NB4 (cell line): ENCODE results near the gene ZMYND12.

Experiments
- DNase-seq: peaks from one replicate; pipeline ENCODE4 v3.0.0; 2010; ENCODE audit warnings: low read depth
- H3K4me3 ChIP-seq: one replicate; pipeline ENCODE4 v1.5.1; 2011; ENCODE audit warnings: mild to moderate bottlenecking, low read depth, low read length, moderate library complexity
- MYC ChIP-seq: IDR thresholded peaks from 2 replicates; pipeline ENCODE4 v1.6.1; 2011; ENCODE audit warnings: low read depth, low read length
- POLR2A ChIP-seq: IDR thresholded peaks from 2 replicates; pipeline ENCODE4 v1.6.1; 2011; ENCODE audit warnings: mild to moderate bottlenecking; ENCODE audit not compliant: insufficient read length; ENCODE audit errors: extremely low read depth
- TF ChIP-seq, protein P1 (sequence below): IDR thresholded peaks from one replicate; pipeline ENCODE4 v1.5.1; 2012; ENCODE audit warnings: low read depth, low read length
- TF ChIP-seq, protein P2 (sequence below): IDR thresholded peaks from 2 replicates; pipeline ENCODE4 v1.6.1; 2011; ENCODE audit warnings: low read depth, low read length

ZMYND12 gene

DNA sequence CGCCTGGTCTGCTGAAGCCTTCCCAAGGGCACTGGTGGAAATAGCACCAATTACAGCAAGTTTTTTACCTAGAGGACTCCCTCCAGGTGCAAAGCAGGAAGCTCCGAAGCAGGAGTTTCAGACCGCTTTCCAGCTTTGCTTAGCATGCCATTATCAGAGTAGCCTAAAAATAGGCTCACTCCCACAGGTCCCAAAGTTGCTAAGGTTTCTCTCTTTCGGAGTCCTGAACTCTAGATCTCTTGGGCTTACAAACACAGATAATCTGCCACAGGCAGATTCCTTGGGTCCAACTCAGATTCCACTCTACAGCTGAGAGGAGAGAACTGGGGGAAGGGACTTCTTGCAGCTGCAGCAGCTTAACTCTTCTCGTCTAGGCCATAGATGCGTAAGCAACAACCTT, 22.5 kb downstream of the ZMYND12 start:
- no peak for DNase-seq
- TF ChIP-seq POLR2A (no peak), MYC (no peak)
- TF ChIP-seq, protein P1, sequence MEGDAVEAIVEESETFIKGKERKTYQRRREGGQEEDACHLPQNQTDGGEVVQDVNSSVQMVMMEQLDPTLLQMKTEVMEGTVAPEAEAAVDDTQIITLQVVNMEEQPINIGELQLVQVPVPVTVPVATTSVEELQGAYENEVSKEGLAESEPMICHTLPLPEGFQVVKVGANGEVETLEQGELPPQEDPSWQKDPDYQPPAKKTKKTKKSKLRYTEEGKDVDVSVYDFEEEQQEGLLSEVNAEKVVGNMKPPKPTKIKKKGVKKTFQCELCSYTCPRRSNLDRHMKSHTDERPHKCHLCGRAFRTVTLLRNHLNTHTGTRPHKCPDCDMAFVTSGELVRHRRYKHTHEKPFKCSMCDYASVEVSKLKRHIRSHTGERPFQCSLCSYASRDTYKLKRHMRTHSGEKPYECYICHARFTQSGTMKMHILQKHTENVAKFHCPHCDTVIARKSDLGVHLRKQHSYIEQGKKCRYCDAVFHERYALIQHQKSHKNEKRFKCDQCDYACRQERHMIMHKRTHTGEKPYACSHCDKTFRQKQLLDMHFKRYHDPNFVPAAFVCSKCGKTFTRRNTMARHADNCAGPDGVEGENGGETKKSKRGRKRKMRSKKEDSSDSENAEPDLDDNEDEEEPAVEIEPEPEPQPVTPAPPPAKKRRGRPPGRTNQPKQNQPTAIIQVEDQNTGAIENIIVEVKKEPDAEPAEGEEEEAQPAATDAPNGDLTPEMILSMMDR: no peak
- TF ChIP-seq, protein P2, sequence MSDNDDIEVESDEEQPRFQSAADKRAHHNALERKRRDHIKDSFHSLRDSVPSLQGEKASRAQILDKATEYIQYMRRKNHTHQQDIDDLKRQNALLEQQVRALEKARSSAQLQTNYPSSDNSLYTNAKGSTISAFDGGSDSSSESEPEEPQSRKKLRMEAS: no peak
- H3K4me3 ChIP-seq: no peak overlapping the region

DNA sequence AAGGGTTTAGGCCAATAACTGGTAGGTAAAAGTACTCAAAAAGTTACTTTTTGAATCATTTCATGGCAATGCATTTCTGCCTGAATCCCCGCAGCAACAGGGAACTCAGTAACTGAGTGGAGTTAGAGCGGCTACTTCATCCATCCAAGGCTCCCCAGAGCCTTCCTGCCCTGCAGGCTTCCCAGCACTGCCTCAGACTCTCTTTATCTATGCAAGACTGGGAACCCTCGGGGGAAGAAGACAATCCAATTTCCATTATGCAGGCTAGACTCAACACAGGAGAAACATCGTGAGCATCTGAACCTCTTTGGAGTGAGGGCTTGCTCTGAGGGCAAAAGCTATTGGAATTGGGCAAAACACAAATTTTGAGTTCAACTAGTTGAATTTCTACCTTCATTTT, 23.1 kb downstream of the ZMYND12 start:
- H3K4me3 ChIP-seq: no peak overlapping the region
- DNase-seq: no peak
- TF ChIP-seq POLR2A: no peak
- no peak for TF ChIP-seq MYC
- TF ChIP-seq, protein P1: no peak
- TF ChIP-seq, protein P2: no peak

DNA sequence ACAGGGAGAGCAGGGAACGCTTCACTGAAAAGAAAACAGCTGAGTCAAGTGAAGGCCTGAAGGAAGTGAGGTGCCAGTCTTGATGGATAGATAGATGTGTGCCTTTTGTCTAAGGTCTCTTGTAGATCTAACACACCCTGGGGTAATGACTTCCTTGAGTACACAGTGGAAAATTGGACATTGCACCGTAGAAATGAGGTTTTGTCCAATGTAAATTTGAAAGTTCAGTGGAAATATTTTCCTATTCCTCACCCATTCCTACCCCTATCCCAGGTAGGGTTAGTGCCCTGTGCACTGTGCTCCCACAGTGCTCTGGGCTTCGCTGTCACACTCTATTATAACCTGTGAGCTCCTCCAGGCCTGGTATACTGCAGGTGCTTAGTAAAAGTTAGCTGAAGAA, 24.3 kb downstream of the ZMYND12 start:
- no peak overlapping the region for H3K4me3 ChIP-seq
- TF ChIP-seq MYC (no peak), POLR2A (no peak)
- TF ChIP-seq, protein P1: no peak
- TF ChIP-seq, protein P2: no peak
- DNase-seq: no peak

DNA sequence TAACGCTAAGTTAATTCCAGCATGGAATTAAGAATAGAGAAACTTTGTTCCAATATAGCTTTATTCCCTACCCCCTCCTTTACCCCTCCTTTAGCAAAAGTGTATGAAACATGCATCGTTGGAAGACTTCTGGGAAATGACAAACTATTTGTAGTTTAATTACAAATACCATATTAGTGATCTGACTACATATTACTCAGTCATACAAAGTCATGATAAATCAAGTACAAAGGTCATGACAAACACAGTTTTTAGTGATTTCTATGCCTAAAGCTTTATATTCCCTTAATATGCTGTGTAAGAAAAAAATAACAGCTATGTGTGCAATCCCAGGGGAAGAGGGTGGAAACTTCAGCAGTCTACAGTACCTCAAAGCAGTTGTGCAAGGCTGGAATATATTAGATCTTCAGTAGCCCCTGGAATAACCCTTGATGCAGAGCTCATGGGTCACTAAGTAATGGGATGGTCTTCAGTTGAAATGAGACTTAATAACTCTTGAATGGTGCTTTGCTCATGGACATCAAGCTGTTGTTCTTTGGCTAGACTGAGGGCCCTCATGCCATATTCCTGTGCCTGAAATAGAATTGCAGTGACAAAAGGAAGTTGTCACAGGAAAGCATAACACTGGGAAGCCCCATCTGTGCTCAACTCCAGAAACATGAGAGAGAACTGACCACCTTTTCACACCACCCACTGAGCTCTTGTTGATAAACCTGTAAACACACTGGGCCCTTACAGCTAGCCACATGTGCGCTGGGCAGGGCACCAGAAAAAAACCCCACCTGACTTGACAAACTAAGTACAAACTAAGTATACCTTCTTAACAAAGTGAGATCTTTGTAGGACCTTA, 25.3 kb downstream of the ZMYND12 start:
- H3K4me3 ChIP-seq: no peak overlapping the region
- DNase-seq: no peak
- TF ChIP-seq, protein P2: no peak
- TF ChIP-seq POLR2A: no peak
- TF ChIP-seq MYC: no peak
- TF ChIP-seq, protein P1: no peak

DNA sequence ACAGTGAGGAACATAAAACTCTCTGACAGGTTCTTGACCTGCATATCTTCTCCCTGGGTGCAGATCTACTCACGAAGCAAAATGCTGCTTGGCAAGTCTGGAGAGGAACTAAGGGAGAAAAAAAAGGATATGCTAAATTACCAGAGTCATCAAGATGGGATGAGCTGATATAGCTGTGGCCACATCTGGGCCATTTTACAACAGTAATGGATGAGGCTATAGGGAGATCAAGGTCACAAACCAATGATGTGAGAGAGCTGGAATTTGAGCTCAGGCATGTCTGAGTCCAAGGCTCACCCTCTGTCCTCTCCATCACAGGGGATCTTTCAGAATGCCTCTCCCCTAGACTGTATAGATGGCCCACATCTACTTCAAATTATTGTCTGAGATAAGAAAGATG, 26.2 kb downstream of the ZMYND12 start:
- no peak overlapping the region for H3K4me3 ChIP-seq
- no peak for TF ChIP-seq POLR2A
- TF ChIP-seq, protein P2: no peak
- TF ChIP-seq, protein P1: no peak
- TF ChIP-seq MYC: no peak
- no peak for DNase-seq
